Measurements from ENCODE around the gene TSPAN2.

DNA sequence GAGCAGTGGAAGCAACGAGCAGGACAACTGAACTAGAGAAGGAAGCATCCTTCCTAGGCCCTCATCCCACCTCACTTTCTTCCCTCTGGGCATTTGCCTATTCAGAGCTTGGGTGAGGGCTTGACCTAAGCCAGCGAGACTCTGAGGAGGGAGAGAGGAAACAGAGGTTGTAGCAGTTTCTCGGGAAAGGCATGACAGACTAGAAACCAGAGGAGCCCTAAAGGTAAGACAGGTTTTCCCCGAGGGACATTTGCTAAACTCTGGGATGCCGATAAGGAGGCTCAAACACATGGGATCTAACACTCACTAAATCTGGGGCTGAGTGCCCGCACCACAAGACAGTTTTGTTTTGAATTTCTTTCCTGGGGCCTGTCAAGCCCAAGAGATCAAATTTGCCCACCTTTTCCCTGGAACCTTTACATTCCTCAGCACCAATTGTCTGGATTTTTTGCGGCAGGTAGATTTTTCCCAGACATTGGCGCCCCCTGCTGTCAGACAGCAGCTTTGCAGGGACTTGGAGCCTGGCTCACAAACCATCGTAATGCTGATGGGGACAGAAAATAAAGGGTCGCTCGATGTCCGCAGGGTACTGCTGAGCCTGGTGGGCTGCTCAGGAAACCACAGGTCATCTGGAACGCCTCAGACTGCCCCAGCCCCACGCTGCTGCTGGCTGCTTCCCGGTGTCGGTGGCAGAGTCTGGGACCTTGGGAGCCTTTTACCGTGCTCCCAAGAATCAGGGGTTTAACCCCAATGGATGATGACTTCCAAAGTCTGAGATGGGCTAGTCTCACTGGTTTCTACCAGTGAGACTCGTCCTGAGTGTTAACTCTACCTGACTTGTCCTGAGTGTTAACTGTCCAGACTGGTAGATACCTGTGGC lies 23.4 kb upstream of the TSPAN2 start:
- TF ChIP-seq, protein P1, sequence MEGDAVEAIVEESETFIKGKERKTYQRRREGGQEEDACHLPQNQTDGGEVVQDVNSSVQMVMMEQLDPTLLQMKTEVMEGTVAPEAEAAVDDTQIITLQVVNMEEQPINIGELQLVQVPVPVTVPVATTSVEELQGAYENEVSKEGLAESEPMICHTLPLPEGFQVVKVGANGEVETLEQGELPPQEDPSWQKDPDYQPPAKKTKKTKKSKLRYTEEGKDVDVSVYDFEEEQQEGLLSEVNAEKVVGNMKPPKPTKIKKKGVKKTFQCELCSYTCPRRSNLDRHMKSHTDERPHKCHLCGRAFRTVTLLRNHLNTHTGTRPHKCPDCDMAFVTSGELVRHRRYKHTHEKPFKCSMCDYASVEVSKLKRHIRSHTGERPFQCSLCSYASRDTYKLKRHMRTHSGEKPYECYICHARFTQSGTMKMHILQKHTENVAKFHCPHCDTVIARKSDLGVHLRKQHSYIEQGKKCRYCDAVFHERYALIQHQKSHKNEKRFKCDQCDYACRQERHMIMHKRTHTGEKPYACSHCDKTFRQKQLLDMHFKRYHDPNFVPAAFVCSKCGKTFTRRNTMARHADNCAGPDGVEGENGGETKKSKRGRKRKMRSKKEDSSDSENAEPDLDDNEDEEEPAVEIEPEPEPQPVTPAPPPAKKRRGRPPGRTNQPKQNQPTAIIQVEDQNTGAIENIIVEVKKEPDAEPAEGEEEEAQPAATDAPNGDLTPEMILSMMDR (IDR thresholded peaks at IDR 0.05), result peak; percentile 89 to 93 (median 90)
- no peak for TF ChIP-seq POLR2A (IDR thresholded peaks at IDR 0.05)
